Measurements from ENCODE around the gene STAT3.

DNA sequence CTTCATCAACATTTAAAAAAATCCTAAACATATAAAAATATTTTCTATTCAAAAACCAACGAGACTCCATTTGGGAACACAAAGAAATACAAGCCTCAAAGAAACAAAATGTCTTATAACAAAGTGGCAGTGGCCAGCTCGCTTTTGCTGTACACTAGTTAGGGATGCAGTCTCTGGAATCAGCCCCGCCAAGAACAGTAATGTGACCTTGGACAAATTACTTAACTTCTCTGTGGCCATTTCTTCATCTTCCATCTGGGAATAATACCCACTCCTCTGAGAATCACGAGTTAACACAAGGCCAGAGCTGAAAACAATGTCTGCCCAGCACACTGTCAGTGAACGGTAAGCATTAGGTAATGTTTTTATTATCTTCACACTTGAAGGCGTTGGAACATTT lies 117.6 kb downstream of the STAT3 start:
- TF ChIP-seq POLR2AphosphoS5 (IDR thresholded peaks at IDR 0.05; ENCODE audit: low read depth) (no peak), GABPA (IDR thresholded peaks at IDR 0.05; ENCODE audit: low read depth) (no peak)
- TF ChIP-seq, protein P1, sequence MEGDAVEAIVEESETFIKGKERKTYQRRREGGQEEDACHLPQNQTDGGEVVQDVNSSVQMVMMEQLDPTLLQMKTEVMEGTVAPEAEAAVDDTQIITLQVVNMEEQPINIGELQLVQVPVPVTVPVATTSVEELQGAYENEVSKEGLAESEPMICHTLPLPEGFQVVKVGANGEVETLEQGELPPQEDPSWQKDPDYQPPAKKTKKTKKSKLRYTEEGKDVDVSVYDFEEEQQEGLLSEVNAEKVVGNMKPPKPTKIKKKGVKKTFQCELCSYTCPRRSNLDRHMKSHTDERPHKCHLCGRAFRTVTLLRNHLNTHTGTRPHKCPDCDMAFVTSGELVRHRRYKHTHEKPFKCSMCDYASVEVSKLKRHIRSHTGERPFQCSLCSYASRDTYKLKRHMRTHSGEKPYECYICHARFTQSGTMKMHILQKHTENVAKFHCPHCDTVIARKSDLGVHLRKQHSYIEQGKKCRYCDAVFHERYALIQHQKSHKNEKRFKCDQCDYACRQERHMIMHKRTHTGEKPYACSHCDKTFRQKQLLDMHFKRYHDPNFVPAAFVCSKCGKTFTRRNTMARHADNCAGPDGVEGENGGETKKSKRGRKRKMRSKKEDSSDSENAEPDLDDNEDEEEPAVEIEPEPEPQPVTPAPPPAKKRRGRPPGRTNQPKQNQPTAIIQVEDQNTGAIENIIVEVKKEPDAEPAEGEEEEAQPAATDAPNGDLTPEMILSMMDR (IDR thresholded peaks at IDR 0.05; ENCODE audit: insufficient read depth, low read length) = no peak
